ES-I3 (cell line): ENCODE measurements around the gene FHIT.

Experiments used
- H3K36me3 ChIP-seq: 2 replicates; pipeline ENCODE4 v1.6.1; 2013; ENCODE audit warnings: mild to moderate bottlenecking, low read length, control low read depth, moderate library complexity; ENCODE audit not compliant: insufficient read depth
- H3K4me1 ChIP-seq: 2 replicates; pipeline ENCODE4 v1.6.1; 2013; ENCODE audit warnings: mild to moderate bottlenecking, control low read depth, low read length; ENCODE audit not compliant: insufficient read depth
- H3K9ac ChIP-seq: 2 replicates; pipeline ENCODE4 v1.6.1; 2013; ENCODE audit warnings: low read depth, mild to moderate bottlenecking, low read length, moderate library complexity
- H3K9me3 ChIP-seq: 2 replicates; pipeline ENCODE4 v1.6.1; 2013; ENCODE audit warnings: mild to moderate bottlenecking, low read length, moderate library complexity; ENCODE audit not compliant: control insufficient read depth, insufficient read depth

Gene FHIT

DNA sequence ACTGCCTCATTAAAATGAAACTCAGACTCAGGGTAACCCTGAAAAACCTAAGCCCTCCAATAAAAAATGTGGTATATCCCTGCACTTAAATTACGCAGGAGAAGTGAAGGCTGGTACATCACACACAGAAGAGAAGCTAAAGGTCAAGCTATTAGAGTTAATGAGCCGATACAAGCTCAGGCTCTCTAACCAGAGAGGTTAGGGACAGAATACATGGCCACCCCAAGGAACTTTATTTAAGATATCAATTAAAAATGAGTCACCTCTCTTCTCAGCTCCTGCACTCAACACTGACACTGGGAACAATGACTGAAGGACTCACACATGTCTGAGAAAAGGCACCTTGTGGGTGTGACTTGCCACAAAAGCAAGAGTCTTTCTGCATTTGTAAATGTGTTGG lies 1400.8 kb downstream of the FHIT start:
- Histone ChIP-seq H3K4me1 (no peaks in the 10 kb centered on the region), H3K36me3 (no peaks in the 10 kb centered on the region)

DNA sequence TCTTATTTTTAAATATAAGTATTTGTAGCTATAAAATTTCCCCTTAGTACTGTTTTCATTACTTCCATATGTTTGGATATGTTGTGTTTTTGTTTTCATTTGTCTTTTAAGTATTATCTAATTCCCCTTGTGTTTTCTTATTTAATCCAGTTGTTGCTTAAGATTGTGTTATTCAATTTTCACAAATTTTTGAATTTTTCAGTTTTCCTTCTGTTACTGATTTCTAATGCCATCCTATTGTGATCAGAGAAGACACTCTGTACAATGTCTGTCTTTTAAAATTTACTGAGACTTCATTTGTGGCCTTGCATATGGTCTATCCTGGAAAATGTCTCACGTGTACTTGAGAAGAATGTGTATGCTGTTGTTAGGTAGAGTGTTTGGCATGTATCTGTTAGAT lies 1405.9 kb downstream of the FHIT start:
- no peaks in the 10 kb centered on the region for H3K9me3 ChIP-seq
- H3K9ac ChIP-seq, result no peak overlapping the region
- H3K36me3 ChIP-seq, result no peaks in the 10 kb centered on the region
- no peaks in the 10 kb centered on the region for H3K4me1 ChIP-seq

More for the DNA sequence above, 1400.8 kb downstream of the FHIT start:
- Histone ChIP-seq H3K9me3 (no peaks in the 10 kb centered on the region), H3K9ac (no peak overlapping the region)

DNA sequence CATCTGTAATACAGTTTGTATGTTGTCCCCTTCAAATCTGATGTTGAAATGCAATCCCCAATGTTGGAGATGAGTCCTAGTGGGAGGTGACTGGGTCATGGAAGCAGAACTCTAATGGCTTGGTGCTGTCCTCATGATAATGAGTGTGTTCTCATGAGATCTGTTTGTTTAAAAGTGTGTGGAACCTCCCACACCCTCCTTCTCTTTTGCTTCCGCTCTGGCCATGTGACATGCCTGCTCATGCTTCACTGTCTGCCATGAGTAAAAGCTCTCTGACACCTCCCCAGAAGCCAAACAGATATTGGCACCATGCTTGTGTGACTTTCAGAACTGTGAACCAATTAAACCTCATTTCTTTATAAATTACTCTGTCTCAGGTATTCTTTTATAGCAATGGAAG lies 1407.4 kb downstream of the FHIT start:
- Histone ChIP-seq H3K9ac (no peak overlapping the region), H3K4me1 (no peaks in the 10 kb centered on the region), H3K36me3 (no peaks in the 10 kb centered on the region), H3K9me3 (no peaks in the 10 kb centered on the region)

DNA sequence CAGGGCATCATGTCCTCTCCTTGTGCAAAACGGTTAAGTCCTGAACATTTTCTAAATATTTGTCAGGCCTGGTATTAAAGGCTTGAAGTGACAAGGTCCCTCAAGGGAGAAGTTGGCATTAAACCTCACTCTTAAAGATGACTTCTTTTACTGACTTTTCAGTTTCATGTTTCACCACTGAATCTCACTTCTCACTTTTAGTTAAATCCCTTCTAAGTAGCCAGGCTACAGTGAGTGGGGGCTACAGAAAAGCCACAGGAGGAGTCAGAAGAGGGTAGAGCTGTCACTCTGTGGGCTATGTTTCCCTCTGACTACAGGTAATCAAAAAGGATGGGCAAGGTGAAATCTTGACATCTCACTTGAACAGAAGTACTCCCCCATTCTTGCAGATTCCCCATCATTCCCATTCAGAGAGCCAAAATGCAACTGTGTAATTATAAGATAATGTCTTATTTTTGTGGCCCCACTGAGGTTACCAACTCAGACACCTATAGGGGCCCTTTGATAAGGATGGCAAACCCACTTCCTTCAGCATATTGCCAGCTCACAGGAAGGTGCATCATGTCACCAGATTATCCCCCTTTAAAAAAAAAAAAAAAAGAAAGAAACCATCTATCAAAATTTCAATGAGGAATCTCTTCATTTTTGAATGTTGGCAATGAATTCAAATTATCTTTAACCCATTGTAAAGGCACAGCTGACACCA lies 1411.3 kb downstream of the FHIT start:
- H3K9me3 ChIP-seq, result no peaks in the 10 kb centered on the region
- no peaks in the 10 kb centered on the region for H3K4me1 ChIP-seq
- H3K36me3 ChIP-seq, result no peaks in the 10 kb centered on the region
- H3K9ac ChIP-seq, result no peak overlapping the region

DNA sequence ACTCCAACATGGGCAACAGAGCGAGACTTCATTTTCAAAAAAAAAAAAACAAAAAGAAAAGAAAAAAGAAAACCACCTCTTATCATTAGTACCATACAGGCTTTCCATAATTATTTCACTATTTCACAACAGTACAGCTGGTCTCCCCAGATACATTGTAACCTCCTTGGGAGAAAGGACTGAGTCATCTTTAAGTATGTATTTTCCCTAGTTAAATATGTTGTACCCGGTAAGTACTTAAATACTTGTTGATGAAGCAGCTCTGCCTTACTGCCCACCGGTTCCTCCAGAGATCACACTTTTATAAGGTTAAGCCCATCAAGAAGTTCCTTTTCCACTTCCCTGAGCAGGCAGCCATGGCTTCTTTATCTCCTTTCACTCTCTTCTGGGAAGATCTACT lies 1412.0 kb downstream of the FHIT start:
- Histone ChIP-seq H3K9ac (no peak overlapping the region), H3K9me3 (no peaks in the 10 kb centered on the region), H3K36me3 (no peaks in the 10 kb centered on the region), H3K4me1 (no peaks in the 10 kb centered on the region)

DNA sequence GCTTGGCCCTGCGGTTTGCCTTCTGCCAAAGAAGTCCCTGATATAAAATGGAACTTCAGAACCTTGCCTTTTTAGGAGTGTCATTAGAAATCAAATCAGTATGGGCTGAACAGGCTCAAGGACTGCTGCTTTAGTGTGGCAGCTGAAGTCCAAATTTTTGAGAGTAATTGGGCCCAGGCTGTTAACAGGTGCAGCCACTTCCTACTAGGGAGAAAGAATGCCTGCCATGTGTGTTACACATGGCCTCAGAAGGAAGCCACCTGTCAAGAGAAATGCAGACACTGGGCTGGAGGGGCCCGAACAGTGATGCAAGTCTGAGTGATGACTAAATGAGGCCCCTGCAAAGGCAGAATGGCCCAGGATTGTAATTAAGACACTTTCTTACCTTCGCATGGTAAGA lies 1414.7 kb downstream of the FHIT start:
- Histone ChIP-seq H3K9me3 (no peaks in the 10 kb centered on the region), H3K9ac (no peak overlapping the region), H3K4me1 (no peaks in the 10 kb centered on the region), H3K36me3 (no peaks in the 10 kb centered on the region)

DNA sequence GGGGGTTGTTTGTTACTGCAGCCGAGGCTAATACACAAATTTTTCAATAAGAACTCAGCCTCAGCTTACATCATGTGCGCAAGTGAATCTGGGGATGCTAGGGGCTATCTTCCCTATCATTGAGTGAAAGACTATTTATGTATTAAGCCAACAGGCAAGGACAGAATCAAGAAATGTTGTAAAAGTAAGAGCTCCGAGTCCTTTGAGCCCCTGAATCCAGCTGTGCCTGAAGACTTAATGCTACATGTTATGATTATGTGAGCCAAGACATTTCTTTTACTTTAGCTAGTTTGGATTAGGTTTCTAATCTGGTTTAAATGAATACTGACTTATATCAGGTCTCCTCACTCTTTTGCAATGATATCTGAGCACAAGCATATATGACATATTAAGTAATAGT lies 1418.5 kb downstream of the FHIT start:
- Histone ChIP-seq H3K36me3 (no peaks in the 10 kb centered on the region), H3K9me3 (no peaks in the 10 kb centered on the region), H3K4me1 (no peaks in the 10 kb centered on the region), H3K9ac (no peak overlapping the region)

DNA sequence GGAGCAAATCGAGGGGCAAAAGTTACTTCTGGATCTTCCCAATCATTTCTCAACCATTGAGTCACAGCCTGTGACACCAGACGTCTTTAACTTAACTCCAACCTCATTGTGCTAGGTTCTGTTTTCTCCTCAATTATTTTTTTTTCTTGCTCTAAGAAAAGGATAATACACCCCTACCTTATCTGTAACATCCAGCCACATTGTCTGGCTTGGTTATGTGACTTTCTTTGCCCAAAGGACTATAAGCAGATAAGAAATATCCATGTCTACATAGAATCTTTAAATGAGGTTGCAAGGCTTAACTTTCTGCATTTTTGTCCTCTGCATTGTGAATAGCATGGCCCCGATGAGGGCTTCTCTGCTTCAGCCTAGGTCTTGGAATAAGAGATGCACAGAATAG lies 1419.0 kb downstream of the FHIT start:
- no peak overlapping the region for H3K9ac ChIP-seq
- no peaks in the 10 kb centered on the region for H3K9me3 ChIP-seq
- H3K4me1 ChIP-seq, result no peaks in the 10 kb centered on the region
- H3K36me3 ChIP-seq, result no peaks in the 10 kb centered on the region

DNA sequence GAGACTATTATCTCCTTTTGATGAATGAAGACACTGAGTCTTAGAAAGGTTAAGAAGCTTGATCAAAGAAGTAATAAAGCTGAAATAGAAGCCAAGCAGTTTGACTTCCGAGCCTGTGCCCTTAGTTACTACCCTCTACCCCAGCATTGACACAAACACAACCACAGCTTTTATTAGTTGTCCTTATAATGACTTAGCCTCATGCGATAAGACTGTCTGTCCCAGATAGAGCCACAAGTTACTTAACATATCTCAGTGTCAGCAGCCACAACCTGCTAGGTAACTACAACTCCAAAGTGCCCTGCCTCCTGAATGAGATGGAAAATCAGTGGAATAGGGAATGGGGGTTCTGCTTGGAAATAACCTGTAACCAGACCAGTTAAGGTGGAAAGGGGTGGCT lies 1419.9 kb downstream of the FHIT start:
- Histone ChIP-seq H3K9ac (no peak overlapping the region), H3K9me3 (no peaks in the 10 kb centered on the region), H3K36me3 (no peaks in the 10 kb centered on the region), H3K4me1 (no peaks in the 10 kb centered on the region)

DNA sequence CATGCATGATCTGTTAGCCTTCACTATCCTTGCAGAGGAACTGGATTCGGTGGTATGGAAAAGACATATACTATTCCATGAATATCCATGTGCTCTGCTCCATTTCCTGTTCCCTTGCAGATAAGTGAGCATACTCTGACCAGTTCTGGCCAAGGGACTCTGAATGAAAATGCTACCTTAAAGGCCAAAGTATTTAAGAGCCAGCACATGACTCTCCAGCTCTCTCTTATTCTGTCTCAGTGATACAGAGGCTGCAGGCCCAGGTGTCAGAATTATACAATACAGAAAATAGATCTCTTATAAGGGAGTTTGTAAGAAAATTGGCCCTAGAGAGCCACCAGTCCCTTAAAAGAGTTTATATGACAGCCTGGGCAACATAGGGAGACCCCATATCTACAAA lies 1421.7 kb downstream of the FHIT start:
- Histone ChIP-seq H3K36me3 (no peaks in the 10 kb centered on the region), H3K4me1 (no peaks in the 10 kb centered on the region), H3K9me3 (no peaks in the 10 kb centered on the region), H3K9ac (no peak overlapping the region)

DNA sequence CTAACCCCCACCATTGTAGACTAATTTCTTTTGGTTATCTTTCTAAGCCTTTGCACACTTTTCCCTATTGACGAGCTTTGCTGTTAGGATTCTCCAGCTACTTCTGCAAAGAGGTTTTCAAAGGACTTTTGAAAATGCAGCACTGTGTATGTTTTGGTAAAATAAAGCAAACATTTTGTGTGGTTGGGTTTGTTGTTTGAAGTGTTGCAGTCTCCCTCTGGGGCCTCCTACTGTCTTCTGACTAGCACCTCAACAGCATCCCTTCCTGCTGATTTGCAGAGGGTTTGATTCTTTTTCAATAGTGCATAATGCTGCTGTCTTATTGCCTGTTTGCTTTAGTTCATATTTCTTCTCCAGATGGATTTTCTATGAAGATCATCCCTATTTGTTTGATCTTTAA lies 1426.4 kb downstream of the FHIT start:
- H3K4me1 ChIP-seq, result no peaks in the 10 kb centered on the region
- no peaks in the 10 kb centered on the region for H3K9me3 ChIP-seq
- H3K36me3 ChIP-seq, result no peaks in the 10 kb centered on the region
- H3K9ac ChIP-seq, result no peak overlapping the region

DNA sequence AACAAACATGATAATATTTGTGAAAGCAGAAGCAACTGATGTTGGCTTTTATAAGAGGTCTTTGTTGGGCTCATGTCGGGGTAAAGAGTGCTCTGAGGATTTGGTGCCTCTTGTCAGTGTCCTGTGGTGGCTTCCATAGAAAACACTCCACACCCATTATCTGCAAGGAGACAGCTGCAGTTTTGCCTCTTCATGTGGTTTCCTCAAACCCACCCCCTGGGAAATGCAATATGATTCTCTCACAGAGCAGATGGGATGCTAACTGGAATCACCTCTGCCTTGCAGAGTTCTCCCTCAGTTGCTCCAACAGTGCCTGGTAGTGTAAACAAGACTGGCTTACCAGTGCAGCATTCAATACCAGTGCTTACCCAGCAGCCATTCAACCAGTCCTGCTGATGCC lies 1430.0 kb downstream of the FHIT start:
- peaks cover 11% of the 10 kb centered on the region for H3K4me1 ChIP-seq
- H3K9me3 ChIP-seq, result no peaks in the 10 kb centered on the region
- no peak overlapping the region for H3K9ac ChIP-seq
- H3K36me3 ChIP-seq, result no peaks in the 10 kb centered on the region

DNA sequence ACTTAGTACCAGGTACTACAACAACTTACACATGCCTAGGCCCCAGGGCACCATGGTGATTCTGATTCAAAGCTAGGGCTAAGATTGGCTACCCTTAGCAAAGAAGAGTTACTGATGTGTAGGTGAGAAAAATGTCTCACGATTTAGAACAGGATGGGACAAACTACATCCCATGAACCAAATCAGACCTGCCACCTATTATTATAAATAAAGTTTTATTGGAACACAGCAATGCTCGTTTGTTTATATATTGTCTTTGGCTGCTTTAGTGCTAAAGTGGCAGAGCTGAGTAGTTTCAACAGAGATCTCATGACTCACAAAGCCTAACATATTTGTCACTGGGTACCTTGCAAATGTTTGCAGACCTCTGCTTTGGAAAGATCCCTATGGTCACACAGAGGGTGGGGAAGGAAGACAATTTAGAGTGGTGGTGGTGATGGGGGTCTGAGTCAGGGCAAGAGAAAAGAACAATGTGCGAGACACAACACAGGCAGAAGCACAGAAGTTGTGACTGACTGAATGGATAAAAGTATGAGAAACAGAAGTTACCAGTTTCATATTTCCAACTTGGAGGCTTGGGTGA lies 1430.8 kb downstream of the FHIT start:
- Histone ChIP-seq H3K9ac (no peak overlapping the region), H3K4me1 (peaks cover 15% of the 10 kb centered on the region), H3K36me3 (no peaks in the 10 kb centered on the region), H3K9me3 (no peaks in the 10 kb centered on the region)

DNA sequence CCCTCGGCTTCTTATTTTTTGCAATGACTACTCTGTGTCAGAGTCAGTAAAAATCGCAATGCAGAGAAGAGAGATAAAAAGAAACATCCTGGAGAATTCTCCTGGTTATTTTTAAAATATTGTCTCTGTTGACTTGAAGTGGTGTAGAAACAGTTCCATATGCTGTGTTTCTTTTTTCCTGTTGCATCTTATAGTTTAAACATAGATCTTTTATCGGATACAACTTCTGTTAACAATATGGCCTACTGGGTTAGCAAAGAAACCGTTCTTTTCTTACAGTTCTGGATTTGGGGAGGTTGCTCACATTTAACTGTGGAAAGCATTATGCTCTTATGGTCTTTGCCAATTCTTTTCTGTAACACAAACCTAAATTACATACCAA lies 1432.3 kb downstream of the FHIT start:
- Histone ChIP-seq H3K4me1 (peaks cover 15% of the 10 kb centered on the region), H3K9me3 (no peaks in the 10 kb centered on the region), H3K9ac (no peak overlapping the region), H3K36me3 (no peaks in the 10 kb centered on the region)

DNA sequence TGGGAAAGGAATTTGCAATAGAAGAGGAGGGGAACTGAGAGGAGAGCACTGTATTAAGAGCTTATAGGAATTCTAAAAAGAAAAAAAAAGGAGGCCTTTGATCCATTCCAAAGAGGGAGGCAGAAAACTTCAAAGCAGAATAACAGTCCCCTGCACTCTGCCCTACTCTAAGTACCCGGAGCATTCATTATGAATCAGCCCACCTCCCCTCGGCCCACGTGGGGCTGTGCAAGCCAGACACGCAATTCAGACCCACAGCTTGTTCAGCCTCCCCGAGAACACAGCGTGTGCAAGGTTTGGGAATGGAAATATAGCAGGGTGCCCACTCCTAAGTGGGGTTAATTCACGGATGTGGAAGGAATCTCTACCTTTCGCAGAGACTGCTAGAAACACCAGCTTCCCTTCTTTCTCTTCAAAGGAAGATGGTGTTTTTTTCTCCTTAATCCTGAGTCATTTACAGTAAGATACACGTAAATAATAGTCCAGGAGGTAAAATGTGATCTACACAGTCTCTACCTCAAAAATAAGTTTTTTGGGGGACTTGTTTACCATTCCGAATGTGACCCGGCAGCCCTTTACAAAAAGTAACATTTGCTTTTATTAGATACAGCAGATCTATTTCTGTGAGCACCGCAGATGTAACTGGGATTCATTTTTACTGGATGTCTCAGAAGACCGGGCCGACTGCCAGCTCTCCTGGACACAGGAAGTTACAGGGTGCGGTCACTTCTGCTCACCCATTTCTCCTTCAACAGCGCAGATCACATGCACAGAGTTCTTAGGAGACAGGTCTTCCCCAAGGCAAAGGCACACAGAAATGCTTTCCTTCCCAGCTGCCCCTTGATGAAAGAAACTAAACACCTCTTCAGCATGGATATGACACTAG lies 1433.0 kb downstream of the FHIT start:
- H3K9ac ChIP-seq, result no peak overlapping the region
- H3K36me3 ChIP-seq, result no peaks in the 10 kb centered on the region
- H3K9me3 ChIP-seq, result no peaks in the 10 kb centered on the region
- peaks cover 15% of the 10 kb centered on the region for H3K4me1 ChIP-seq
